ENCODE data around the gene TJAP1. TPM values are rescaled to one million over a fixed set of nuclear protein-coding genes. Genes with fewer than 3 reads are reported as not detected.
A peak's percentile ranks its signal among the peaks of the same experiment; 100 is the strongest.

TJAP1 gene
- total and polyA plus RNA-seq, 3 donors from 2014 or later, result 35.4 to 59.1 (median 55.9) TPM

DNA sequence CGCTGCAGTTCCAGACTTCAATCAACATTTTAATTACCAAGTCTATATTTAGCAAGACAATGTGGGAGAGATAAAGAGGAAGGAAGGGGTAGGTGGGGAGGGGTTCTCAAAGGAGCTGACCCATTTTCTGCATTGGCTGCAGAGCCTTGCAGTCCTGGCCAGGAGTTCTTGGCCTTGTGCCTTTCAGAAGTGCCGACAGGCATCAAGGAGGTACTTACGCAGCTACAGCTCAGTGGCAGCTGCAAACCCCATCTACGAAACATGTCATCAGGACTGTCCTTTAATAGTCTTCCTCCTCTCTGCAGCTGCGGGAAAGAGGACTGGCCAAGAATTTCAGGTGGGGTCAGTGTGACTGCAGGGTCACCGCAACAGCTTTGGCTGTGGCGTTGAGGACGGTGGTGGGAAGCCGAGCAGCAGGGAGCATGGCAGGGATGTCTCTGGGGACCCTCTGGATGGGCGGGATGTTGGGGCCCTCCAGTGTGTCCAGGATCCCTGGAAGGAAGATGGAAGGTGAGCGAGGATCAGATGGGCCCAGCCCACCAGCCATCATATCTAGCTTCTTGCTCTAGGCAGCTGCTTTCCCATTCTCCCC is 34.5 kb downstream of the TJAP1 start:
- intact Hi-C loops (cut with DNase I; ENCODE audit: low total_unique reads), result loop anchor here (10.0 kb wide), 1 partner anchor 257 kb away; no protein-coding TSS in a partner anchor
- DNase-seq, result no peak
- TF ChIP-seq, protein P1, sequence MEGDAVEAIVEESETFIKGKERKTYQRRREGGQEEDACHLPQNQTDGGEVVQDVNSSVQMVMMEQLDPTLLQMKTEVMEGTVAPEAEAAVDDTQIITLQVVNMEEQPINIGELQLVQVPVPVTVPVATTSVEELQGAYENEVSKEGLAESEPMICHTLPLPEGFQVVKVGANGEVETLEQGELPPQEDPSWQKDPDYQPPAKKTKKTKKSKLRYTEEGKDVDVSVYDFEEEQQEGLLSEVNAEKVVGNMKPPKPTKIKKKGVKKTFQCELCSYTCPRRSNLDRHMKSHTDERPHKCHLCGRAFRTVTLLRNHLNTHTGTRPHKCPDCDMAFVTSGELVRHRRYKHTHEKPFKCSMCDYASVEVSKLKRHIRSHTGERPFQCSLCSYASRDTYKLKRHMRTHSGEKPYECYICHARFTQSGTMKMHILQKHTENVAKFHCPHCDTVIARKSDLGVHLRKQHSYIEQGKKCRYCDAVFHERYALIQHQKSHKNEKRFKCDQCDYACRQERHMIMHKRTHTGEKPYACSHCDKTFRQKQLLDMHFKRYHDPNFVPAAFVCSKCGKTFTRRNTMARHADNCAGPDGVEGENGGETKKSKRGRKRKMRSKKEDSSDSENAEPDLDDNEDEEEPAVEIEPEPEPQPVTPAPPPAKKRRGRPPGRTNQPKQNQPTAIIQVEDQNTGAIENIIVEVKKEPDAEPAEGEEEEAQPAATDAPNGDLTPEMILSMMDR (IDR thresholded peaks at IDR 0.05), result no peak
- no peaks in the 10 kb centered on the region for H3K27me3 ChIP-seq
- no peak overlapping the region for H3K27ac ChIP-seq
- peaks cover 26% of the 10 kb centered on the region for H3K4me1 ChIP-seq
- H3K4me3 ChIP-seq, result no peak overlapping the region
- H3K36me3 ChIP-seq (ENCODE audit: low read depth, missing control alignments), result no peaks in the 10 kb centered on the region
- H3K9me3 ChIP-seq, result no peaks in the 10 kb centered on the region
- WGBS, 2 donors, result 74 to 83% methylated on average over 11 of the region's 11 CpGs

DNA sequence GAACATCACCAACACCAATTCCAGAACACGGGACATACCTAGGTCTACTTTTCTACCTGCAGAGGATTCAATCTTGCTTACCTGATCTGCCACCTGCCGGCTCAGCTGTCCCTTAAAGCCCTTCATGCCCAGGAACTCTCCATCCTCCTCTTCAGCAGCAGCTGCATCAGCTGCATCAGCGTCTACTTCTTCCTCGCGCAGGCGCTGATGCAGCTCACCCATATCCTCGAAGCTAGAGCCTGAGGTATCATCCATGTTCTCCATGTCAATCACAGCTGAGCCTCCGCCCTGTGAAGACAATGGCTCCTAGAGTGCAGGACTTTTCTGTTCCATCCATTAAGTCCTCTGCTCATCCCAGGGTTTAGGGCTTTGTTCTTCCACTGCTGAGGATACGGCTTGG is 38.4 kb downstream of the TJAP1 start:
- intact Hi-C loops (cut with DNase I; ENCODE audit: low total_unique reads), result loop anchor here (10.0 kb wide), 1 partner anchor 261 kb away; no protein-coding TSS in a partner anchor
- Histone ChIP-seq H3K36me3 (ENCODE audit: low read depth, missing control alignments) (no peaks in the 10 kb centered on the region), H3K9me3 (no peaks in the 10 kb centered on the region), H3K4me3 (peak overlapping the region; percentile 81 to 92), H3K27ac (no peak overlapping the region), H3K27me3 (no peaks in the 10 kb centered on the region), H3K4me1 (peaks cover 24% of the 10 kb centered on the region)
- no peak for TF ChIP-seq POLR2A (IDR thresholded peaks at IDR 0.05)
- TF ChIP-seq, protein P1 (IDR thresholded peaks at IDR 0.05), result no peak
- 38 to 63% methylated on average over 9 of the region's 9 CpGs for WGBS, 2 donors
- DNase-seq, result no peak

DNA sequence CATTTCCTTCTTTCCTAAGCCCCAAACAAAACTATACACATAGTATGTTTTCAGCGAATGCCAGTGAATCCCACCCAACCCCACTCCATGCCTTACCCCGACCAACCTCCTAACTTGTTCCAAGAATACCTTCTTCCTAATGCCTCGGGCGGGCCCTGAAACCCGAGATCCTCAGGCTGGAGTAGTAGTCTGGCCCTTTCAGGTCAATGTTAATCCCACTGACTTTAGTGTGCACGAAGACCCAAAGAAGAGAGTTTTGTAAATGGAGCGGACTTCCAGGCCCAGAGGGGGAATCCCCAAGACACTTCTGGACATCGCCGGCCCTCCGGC is 39.0 kb downstream of the TJAP1 start:
- Histone ChIP-seq H3K36me3 (ENCODE audit: low read depth, missing control alignments) (no peaks in the 10 kb centered on the region), H3K4me1 (peaks cover 23% of the 10 kb centered on the region), H3K9me3 (no peaks in the 10 kb centered on the region), H3K27me3 (no peaks in the 10 kb centered on the region), H3K27ac (peak overlapping the region; percentile 77 to 83), H3K4me3 (peak overlapping the region; percentile 81 to 92)
- TF ChIP-seq, protein P1 (IDR thresholded peaks at IDR 0.05), result no peak
- no peak for TF ChIP-seq POLR2A (IDR thresholded peaks at IDR 0.05)
- 0 to 1% methylated on average over 7 to 10 of the region's 10 CpGs for WGBS, 2 donors
- intact Hi-C loops (cut with DNase I; ENCODE audit: low total_unique reads), result loop anchor here (10.0 kb wide), 1 partner anchor 262 kb away; no protein-coding TSS in a partner anchor
- no peak for DNase-seq

DNA sequence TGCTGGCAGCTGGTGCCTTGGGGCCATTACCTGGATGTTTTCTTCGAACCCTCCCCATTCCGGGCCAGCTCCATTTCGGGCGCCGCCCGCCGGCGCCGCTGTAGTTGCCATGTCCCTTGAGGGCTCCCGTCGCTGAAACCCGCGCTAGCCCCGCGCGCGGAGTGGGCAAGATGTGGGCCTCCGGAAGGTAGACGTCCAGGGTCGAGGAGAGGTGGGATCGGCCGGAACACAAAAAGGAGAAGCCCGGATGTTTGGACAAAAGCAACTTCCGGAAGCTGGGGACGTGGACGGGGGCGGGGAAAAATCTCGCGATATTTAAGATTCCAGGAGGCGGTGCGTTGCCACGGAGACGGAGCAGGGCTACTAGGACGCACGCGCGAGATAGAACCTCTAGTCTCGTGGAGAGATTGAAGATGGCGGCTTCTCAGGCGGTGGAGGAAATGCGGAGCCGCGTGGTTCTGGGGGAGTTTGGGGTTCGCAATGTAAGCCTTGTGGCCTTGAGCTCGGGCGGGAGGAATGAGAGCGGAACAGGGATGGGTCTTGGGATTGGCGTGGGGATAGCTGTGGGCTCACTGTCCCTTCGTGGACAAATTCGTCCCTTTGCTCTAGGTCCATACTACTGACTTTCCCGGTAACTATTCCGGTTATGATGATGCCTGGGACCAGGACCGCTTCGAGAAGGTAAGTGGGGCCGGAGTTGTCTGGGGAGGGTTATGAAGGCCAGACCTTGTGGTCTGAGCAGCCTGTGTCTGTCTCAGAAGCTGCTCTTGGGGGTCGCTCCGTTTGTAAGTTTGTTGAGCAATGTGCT is 39.5 kb downstream of the TJAP1 start, which contains the start of the genes POLR1C and YIPF3:
TSS of gene POLR1C (plus strand) at position 393 of the 808 bp plus-strand sequence. CDS start at position 414, 21 bp downstream.
TSS of gene YIPF3 (minus strand) at position 230 of the 808 bp plus-strand sequence. CDS start at position 111, 119 bp downstream.
- H3K9me3 ChIP-seq, result no peaks in the 10 kb centered on the region
- peak within 1 kb of the TSS; percentile 77 to 83 for H3K27ac ChIP-seq
- no peaks in the 10 kb centered on the region for H3K36me3 ChIP-seq (ENCODE audit: low read depth, missing control alignments)
- peak within 1 kb of the TSS; percentile 81 to 92 for H3K4me3 ChIP-seq
- no peak for TF ChIP-seq POLR2A (IDR thresholded peaks at IDR 0.05)
- TF ChIP-seq, protein P1 (IDR thresholded peaks at IDR 0.05), result no peak
- intact Hi-C loops (cut with DNase I; ENCODE audit: low total_unique reads), result loop anchor here (10.0 kb wide), 1 partner anchor 262 kb away; no protein-coding TSS in a partner anchor
- no peaks in the 10 kb centered on the region for H3K27me3 ChIP-seq
- H3K4me1 ChIP-seq, result peaks cover 23% of the 10 kb centered on the region
- DNase-seq, result peak; percentile 99
- WGBS, 2 donors, result 0 to 1% methylated on average over 36 to 57 of the region's 57 CpGs

All from testis (tissue), 3 donors.